Stomach (tissue), 9 donors: ENCODE results near the gene OR6C6. TPM values are rescaled to one million over a fixed set of nuclear protein-coding genes. Genes with fewer than 3 reads are reported as not detected.

Experiments used
- DNase-seq, 2 donors: peaks; one replicate each; pipeline versions ENCODE4 v3.0.0 to v3.0.0-alpha.2; 2013 to 2019
- H3K27ac ChIP-seq, 5 donors: fragments of 200-600 bp in 4 of 5; sonication (generic) in 4 of 5; one replicate each; pipeline ENCODE4 v1.5.1; 2013 to 2019; ENCODE audit warnings: mild to moderate bottlenecking in 1 of 5, moderate library complexity in 1 of 5
- H3K27me3 ChIP-seq, 3 donors: fragments of 200-600 bp; sonication (generic); one replicate each; pipeline ENCODE4 v1.5.1; 2017 to 2019; ENCODE audit warnings: mixed run types in 1 of 3
- H3K36me3 ChIP-seq, 4 donors: fragments of 200-600 bp; sonication (generic); 1 replicate in 3 of 4; 2 replicates in 1 of 4; pipeline ENCODE4 v1.5.1; 2016 to 2019
- H3K4me1 ChIP-seq, 4 donors: fragments of 200-600 bp; sonication (generic); one replicate each; pipeline ENCODE4 v1.5.1; 2016 to 2019
- H3K4me3 ChIP-seq, 4 donors: fragments of 200-600 bp; sonication (generic) in 3 of 4; one replicate each; pipeline ENCODE4 v1.5.1; 2016 to 2019; ENCODE audit warnings: mild to moderate bottlenecking in 1 of 4
- H3K9me3 ChIP-seq, 4 donors: fragments of 200-600 bp; sonication (generic); one replicate each; pipeline ENCODE4 v1.5.1; 2016 to 2019
- CTCF ChIP-seq, 7 experiments: fragments of 450-650 bp in 4 of 7; fragments of 200-600 bp in 3 of 7; sonication (generic) in 3 of 7; IDR thresholded peaks; one replicate each; pipeline ENCODE4 v1.5.1; 2016 to 2019; ENCODE audit warnings: antibody characterized with exemption in 7 of 7, control low read depth in 2 of 7, mild to moderate bottlenecking in 1 of 7
- EP300 ChIP-seq: sonication (generic); formaldehyde crosslinking; IDR thresholded peaks from one replicate; pipeline ENCODE4 v1.6.1; 2017; ENCODE audit warnings: antibody characterized with exemption
- POLR2A ChIP-seq, 4 donors: fragments of 450-650 bp; IDR thresholded peaks; one replicate each; pipeline ENCODE4 v1.6.1; 2016; ENCODE audit warnings: antibody characterized with exemption in 4 of 4, control low read depth in 2 of 4, mild to moderate bottlenecking in 1 of 4, moderate library complexity in 1 of 4
- POLR2AphosphoS5 ChIP-seq, 3 donors: sonication (generic); formaldehyde crosslinking; IDR thresholded peaks; one replicate each; pipeline ENCODE4 v1.6.1; 2016; ENCODE audit warnings: antibody characterized with exemption in 3 of 3
- WGBS, 5 donors: extraction: QIAGEN DNeasy Blood & Tissue Kit in 3 of 5; methylation state at CpG; one replicate each; pipeline versions ENCODE4 v1.1.5 to v1.1.7; 2013 to 2018; 5-methylcytosine and 5-hydroxymethylcytosine counted together
- intact Hi-C: fragments of 100-400 bp; cut with DNase I; formaldehyde crosslinking; loops from one replicate; pipeline ENCODE4 v1.15.1; 2023; ENCODE audit warnings: low total_unique reads
- polyA plus RNA-seq, 3 donors: library from polyadenylated mRNA; stranded (reverse); fragments of 200-250 nt; gene quantifications; one replicate each; pipeline ENCODE4 v1.2.3, GENCODE V29; 2013
- total RNA-seq, 5 donors: library from RNA; depleted of rRNA; stranded (reverse); fragments of >200 nt; gene quantifications; one replicate each; pipeline versions ENCODE4 v1.1.0 to v1.2.3, GENCODE V29; 2014 to 2016
- donor health status: healthy with polysubstance abuse.
- donor health status: Bipolar disorder and iron deficiency.
- donor health status: healthy.

Gene OR6C6
- total and polyA plus RNA-seq, 8 donors: not detected

GRCh38 chr12:55314043-55314442 lies 17.7 kb upstream of the OR6C6 start, which contains the start of gene OR6C1:
Gene OR6C1 (plus strand): TSS chr12:55314343. CDS start chr12:55320600, 6,257 bp downstream.
- Histone ChIP-seq H3K27me3 (no peaks in the 10 kb centered on the region), H3K4me3 (no peak within 1 kb of the TSS), H3K4me1 (no peaks in the 10 kb centered on the region), H3K36me3 (no peaks in the 10 kb centered on the region), H3K27ac (no peak within 1 kb of the TSS), H3K9me3 (no peaks in the 10 kb centered on the region)
- no peak for DNase-seq
- intact Hi-C loops: no loop called here
- TF ChIP-seq CTCF (IDR thresholded peaks at IDR 0.05) (no peak), EP300 (no peak), POLR2A (IDR thresholded peaks at IDR 0.05) (no peak)
- 73 to 96% (median 87%) methylated on average over 2 of the region's 2 CpGs for WGBS, 5 donors

GRCh38 chr12:55289999-55290398 lies 6.4 kb downstream of the OR6C6 start:
- intact Hi-C loops: no loop called here
- TF ChIP-seq CTCF (IDR thresholded peaks at IDR 0.05) (no peak), POLR2A (IDR thresholded peaks at IDR 0.05) (no peak), POLR2AphosphoS5 (IDR thresholded peaks at IDR 0.05) (no peak)
- no peaks in the 10 kb centered on the region for H3K4me1 ChIP-seq
- DNase-seq: no peak
- H3K27me3 ChIP-seq: no peaks in the 10 kb centered on the region
- no peaks in the 10 kb centered on the region for H3K36me3 ChIP-seq
- WGBS, 5 donors: 44 to 55% (median 46%) methylated on average over 2 of the region's 2 CpGs
- H3K27ac ChIP-seq: no peak overlapping the region
- H3K9me3 ChIP-seq: no peaks in the 10 kb centered on the region
- H3K4me3 ChIP-seq: no peak overlapping the region

- no peak overlapping the region for H3K4me3 ChIP-seq
- H3K9me3 ChIP-seq: peaks cover 0 to 7% (median 3%) of the 10 kb centered on the region in 4 donors
- no peak for TF ChIP-seq EP300
- no peak for TF ChIP-seq CTCF (IDR thresholded peaks at IDR 0.05)
- TF ChIP-seq POLR2A (IDR thresholded peaks at IDR 0.05): no peak
- TF ChIP-seq POLR2AphosphoS5 (IDR thresholded peaks at IDR 0.05): no peak
- no peak overlapping the region for H3K27ac ChIP-seq
- WGBS, 5 donors: 37 to 51% (median 49%) methylated on average over 2 of the region's 2 CpGs
- H3K27me3 ChIP-seq: no peaks in the 10 kb centered on the region
- DNase-seq: no peak
- H3K4me1 ChIP-seq: no peaks in the 10 kb centered on the region
- intact Hi-C loops: no loop called here
- H3K36me3 ChIP-seq: no peaks in the 10 kb centered on the region
Measured at GRCh38 chr12:55280991-55281390, 15.4 kb downstream of the OR6C6 start.

- Histone ChIP-seq H3K36me3 (no peaks in the 10 kb centered on the region), H3K9me3 (peaks cover 0 to 4% (median 0%) of the 10 kb centered on the region in 4 donors), H3K27ac (no peak overlapping the region), H3K4me3 (no peak overlapping the region), H3K4me1 (no peaks in the 10 kb centered on the region), H3K27me3 (no peaks in the 10 kb centered on the region)
- TF ChIP-seq EP300: no peak
- intact Hi-C loops: no loop called here
- DNase-seq: no peak
- WGBS, 5 donors: 56 to 73% (median 65%) methylated on average over 2 of the region's 2 CpGs
Measured at GRCh38 chr12:55258303-55258702, 38.1 kb downstream of the OR6C6 start.

- TF ChIP-seq POLR2A (IDR thresholded peaks at IDR 0.05): no peak
- TF ChIP-seq EP300: no peak
- no peak for TF ChIP-seq POLR2AphosphoS5 (IDR thresholded peaks at IDR 0.05)
- no peak for TF ChIP-seq CTCF (IDR thresholded peaks at IDR 0.05)
- WGBS, 5 donors: 86 to 91% (median 89%) methylated on average over 4 of the region's 4 CpGs
- Histone ChIP-seq H3K27ac (no peak overlapping the region), H3K4me1 (no peaks in the 10 kb centered on the region), H3K9me3 (peaks cover 0 to 4% (median 0%) of the 10 kb centered on the region in 4 donors), H3K27me3 (no peaks in the 10 kb centered on the region), H3K36me3 (no peaks in the 10 kb centered on the region), H3K4me3 (no peak overlapping the region)
- no peak for DNase-seq
- intact Hi-C loops: no loop called here
Measured at GRCh38 chr12:55256831-55257230, 39.5 kb downstream of the OR6C6 start.
